GM12864 (cell line): ENCODE data around the gene CCNG1.
"Not testable (repeated sequence)": the region's sequence is repeated elsewhere in the genome, so short reads cannot be mapped to it uniquely, and the experiment has no call there.

Experiments used
- DNase-seq: peaks from one replicate; pipeline ENCODE4 v3.0.0-alpha.2; 2011; ENCODE audit warnings: low read depth
- H3K4me3 ChIP-seq: 2 replicates; pipeline ENCODE4 v1.5.1; 2011; ENCODE audit warnings: mild to moderate bottlenecking, low read depth, low read length, control low read depth
- TF ChIP-seq, protein P1 (sequence below): IDR thresholded peaks from 2 replicates; pipeline ENCODE4 v1.5.1; 2011; ENCODE audit warnings: low read depth, mild to moderate bottlenecking, moderate library complexity, low read length, control low read depth, inconsistent platforms; ENCODE audit errors: missing control alignments

CCNG1 gene

GRCh38 chr5:163404364-163405173 lies 32.8 kb upstream of the CCNG1 start:
- DNase-seq, result no peak
- no peak overlapping the region for H3K4me3 ChIP-seq
- TF ChIP-seq, protein P1, sequence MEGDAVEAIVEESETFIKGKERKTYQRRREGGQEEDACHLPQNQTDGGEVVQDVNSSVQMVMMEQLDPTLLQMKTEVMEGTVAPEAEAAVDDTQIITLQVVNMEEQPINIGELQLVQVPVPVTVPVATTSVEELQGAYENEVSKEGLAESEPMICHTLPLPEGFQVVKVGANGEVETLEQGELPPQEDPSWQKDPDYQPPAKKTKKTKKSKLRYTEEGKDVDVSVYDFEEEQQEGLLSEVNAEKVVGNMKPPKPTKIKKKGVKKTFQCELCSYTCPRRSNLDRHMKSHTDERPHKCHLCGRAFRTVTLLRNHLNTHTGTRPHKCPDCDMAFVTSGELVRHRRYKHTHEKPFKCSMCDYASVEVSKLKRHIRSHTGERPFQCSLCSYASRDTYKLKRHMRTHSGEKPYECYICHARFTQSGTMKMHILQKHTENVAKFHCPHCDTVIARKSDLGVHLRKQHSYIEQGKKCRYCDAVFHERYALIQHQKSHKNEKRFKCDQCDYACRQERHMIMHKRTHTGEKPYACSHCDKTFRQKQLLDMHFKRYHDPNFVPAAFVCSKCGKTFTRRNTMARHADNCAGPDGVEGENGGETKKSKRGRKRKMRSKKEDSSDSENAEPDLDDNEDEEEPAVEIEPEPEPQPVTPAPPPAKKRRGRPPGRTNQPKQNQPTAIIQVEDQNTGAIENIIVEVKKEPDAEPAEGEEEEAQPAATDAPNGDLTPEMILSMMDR, result no peak

DNA sequence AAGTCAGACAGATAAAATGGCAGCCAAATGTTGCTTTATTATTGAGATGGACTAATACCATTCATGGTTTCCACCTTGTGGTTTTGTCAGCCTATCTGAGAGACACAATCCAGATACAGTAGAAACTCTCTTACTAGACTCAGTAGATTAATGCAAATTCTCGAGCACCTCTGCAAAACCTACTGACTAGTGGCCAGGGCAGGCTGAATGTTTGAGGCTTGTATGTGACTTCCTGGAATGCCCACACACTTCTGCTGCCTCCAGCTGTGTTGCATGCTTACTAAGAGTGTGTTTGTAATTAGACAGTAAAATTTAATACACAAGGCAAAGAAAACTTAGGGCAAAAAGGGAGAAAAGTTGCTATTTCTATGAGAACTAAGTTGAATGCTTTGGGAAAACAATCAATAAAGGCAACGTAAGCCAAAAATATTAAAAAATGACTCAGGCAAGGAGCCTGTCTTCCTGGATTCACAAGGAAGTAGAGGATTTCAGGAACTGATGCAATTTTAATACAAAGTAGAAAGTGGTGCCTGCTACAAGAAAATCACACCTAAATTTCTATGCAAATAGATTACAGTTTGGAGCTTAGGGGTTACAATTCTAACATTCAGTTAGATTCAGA lies 30.2 kb upstream of the CCNG1 start:
- TF ChIP-seq, protein P1, result no peak
- peak; percentile 31 for DNase-seq
- H3K4me3 ChIP-seq, result no peak overlapping the region

DNA sequence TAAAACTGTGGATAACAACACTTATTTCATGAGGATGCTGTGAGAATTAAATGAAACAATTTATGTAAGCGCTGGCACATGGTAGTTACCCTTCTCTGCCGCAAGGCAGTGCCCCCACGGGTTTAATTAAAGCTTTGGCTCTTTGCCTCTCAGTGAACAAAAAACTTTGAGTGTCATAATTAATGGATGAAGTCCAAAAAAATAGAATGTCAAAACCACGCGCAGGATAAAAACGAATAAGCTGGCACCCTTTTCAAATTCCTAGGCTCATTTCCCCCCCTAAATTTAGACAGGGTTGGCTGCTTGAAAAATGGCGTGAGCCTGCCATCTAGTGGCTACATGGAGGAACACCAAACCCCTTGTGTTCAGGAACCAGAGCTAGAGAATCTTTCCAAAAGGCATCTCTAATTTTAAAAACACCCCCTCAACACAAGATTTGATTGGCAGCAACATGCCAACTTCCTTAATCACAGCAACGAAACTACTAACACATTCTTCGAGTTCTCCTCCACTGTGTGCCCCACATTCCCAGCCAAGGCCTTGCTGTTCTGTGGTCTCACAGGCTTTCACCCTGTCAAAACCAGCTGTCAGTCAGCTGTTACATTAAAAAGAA lies 29.0 kb upstream of the CCNG1 start:
- no peak overlapping the region for H3K4me3 ChIP-seq
- peak; percentile 13 for DNase-seq
- TF ChIP-seq, protein P1, result peak; percentile 83

DNA sequence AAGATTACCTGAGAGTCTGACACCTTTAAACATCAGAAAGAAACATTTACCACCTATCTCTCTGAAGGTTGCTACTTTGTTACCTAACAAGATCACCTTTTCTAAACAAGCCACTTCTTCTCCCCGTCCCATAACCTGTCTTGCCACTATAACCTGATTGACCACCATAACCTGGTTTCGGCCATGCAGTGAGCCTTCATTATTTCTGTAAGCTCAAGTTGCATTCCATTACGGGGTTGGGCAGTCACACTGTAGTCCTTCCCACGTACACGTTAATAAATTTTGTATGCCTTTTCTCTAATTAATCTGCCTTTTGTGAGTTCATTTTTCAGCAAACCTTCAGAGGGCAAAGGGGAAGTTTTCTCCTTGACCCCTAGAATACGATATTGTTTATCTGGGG lies 28.0 kb upstream of the CCNG1 start:
- TF ChIP-seq, protein P1, result no peak
- no peak for DNase-seq
- no peak overlapping the region for H3K4me3 ChIP-seq

DNA sequence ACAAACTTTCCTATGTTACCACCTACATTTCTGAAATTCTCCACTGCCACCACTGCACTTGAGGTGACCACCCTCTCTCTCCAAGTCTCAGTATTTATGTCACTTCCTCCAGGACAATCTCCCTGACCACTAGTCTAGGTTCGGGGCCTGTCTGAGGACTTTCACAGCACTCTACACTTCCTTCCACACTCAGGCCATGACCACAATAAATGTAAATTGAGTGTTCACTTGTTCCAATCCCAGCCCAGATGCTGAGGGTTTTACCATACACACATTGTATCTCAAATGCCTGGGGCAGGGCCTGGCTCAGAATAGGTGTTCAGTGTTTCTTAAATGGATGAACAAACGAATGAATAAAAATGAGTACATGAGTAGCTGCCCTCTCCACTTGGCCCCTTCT lies 26.9 kb upstream of the CCNG1 start:
- no peak for DNase-seq
- no peak overlapping the region for H3K4me3 ChIP-seq
- TF ChIP-seq, protein P1, result no peak

DNA sequence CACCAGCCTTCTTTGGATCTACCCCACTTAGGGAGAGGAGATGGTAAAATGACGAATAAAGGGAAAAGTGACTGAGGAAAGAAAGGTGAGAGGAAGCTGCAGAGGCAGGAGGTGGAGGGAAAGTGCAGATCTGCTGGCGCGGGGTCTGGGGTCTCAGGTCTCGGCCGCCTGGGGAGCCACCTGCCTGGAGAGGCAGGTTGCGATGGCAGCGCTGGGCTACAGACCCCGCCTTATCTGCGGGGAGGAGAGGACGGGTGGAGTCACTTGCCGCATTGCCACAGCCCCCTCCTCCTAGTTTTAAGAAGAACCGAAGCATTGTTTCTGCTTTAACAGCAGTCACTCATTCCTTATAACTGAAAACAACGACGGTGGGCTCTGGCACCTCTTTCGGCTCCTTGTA lies 21.7 kb upstream of the CCNG1 start:
- H3K4me3 ChIP-seq, DNase-seq: not testable (repeated sequence)

DNA sequence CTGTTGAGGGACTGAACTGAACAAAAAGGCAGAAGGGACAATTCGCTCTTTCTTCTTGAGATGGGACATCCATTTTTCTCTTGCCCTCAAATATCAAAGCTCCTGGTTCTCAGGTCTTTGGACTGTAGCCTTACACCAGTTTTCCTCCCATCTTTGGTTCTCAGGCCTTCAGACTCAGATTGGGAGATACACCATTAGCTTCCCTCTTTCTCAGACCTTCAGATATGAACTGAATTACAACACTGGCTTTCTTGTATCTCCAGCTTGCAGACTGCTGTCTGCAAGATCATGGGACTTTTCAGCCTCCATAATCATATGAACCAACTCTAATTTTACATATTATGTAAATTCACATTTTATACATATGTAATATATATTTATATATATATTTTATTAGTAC lies 12.6 kb upstream of the CCNG1 start:
- no peak for DNase-seq
- no peak overlapping the region for H3K4me3 ChIP-seq
- TF ChIP-seq, protein P1, result no peak

GRCh38 chr5:163426128-163426527 lies 11.3 kb upstream of the CCNG1 start:
- not testable (repeated sequence) for DNase-seq, H3K4me3 ChIP-seq
